GM12865 (cell line): ENCODE data around the gene HSD17B1.
A peak's percentile ranks its signal among the peaks of the same experiment; 100 is the strongest.
"Not testable (repeated sequence)": the region's sequence is repeated elsewhere in the genome, so short reads cannot be mapped to it uniquely, and the experiment has no call there.

Experiments
- DNase-seq: peaks from one replicate; pipeline ENCODE4 v3.0.0; 2010; ENCODE audit warnings: low read depth
- H3K4me3 ChIP-seq: 2 replicates; pipeline ENCODE4 v1.5.1; 2011; ENCODE audit warnings: mild to moderate bottlenecking, low read depth, low read length, control low read depth
- TF ChIP-seq, protein P1 (sequence below): IDR thresholded peaks from 2 replicates; pipeline ENCODE4 v1.5.1; 2011; ENCODE audit warnings: low read length, control low read depth, low read depth, inconsistent platforms; ENCODE audit not compliant: insufficient read depth; ENCODE audit errors: missing control alignments

Gene HSD17B1, protein sequence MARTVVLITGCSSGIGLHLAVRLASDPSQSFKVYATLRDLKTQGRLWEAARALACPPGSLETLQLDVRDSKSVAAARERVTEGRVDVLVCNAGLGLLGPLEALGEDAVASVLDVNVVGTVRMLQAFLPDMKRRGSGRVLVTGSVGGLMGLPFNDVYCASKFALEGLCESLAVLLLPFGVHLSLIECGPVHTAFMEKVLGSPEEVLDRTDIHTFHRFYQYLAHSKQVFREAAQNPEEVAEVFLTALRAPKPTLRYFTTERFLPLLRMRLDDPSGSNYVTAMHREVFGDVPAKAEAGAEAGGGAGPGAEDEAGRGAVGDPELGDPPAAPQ

DNA sequence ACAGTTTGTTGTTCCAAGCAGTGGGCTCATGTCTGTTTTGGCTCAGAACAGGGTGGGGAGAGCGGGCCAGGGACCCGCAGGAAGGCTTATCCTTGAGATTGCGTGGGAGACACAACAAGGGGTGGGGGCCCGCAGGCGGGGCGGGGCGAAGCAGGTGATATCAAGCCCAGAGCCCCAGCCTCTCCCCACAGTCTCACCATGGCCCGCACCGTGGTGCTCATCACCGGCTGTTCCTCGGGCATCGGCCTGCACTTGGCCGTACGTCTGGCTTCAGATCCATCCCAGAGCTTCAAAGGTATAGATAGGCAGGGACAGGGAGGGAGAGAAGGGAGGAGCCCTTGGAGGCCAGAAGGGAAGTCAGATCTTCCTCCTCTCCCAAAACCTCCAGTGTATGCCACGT, at the start of gene HSD17B1:
Gene HSD17B1, plus strand, starts transcription at position 188 of the 400 bp plus-strand sequence. Its CDS starts 11 bp downstream, at position 199.
- peak within 1 kb of the TSS; percentile 97 for H3K4me3 ChIP-seq
- DNase-seq, result not testable (repeated sequence)

DNA sequence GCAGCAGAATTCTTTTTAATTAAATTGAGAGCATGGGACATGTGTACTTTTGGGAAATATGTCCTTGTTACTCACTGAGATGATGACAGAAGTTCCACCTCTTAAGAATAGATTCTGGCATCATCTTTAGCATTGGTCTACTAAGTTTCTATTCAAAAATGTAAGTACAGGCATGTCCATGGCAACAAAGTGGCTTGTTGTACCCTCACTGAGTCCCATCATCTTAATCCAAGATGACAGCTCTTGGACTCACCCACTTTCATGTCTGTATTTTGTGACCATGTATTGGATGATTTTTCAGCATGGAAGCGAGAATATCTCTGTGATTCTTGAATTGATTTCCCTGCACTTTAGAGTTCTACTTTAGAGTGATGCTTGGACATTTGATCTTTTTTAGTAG, 49.8 kb upstream of the HSD17B1 start:
- TF ChIP-seq, protein P1, sequence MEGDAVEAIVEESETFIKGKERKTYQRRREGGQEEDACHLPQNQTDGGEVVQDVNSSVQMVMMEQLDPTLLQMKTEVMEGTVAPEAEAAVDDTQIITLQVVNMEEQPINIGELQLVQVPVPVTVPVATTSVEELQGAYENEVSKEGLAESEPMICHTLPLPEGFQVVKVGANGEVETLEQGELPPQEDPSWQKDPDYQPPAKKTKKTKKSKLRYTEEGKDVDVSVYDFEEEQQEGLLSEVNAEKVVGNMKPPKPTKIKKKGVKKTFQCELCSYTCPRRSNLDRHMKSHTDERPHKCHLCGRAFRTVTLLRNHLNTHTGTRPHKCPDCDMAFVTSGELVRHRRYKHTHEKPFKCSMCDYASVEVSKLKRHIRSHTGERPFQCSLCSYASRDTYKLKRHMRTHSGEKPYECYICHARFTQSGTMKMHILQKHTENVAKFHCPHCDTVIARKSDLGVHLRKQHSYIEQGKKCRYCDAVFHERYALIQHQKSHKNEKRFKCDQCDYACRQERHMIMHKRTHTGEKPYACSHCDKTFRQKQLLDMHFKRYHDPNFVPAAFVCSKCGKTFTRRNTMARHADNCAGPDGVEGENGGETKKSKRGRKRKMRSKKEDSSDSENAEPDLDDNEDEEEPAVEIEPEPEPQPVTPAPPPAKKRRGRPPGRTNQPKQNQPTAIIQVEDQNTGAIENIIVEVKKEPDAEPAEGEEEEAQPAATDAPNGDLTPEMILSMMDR, result no peak
- H3K4me3 ChIP-seq, result no peak overlapping the region
- no peak for DNase-seq

DNA sequence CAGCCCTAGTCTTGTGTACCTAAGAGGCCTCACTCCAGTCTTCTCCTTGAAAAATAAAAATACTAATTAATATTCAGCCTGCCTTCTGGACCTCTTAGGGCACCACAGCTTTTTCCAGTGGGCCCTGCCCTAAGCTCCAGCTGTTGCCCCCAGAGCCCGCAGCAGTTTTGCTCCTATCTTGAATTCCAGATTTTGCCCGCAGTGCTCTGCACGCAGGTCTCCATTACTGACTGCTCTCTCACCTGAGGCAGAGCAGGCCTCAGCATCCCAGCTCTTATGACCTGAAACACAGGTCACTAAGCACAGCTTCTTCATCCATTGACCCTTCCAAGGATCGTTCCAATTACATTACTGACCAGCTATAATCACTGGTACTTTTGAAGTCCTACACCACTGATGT, 45.1 kb upstream of the HSD17B1 start:
- no peak overlapping the region for H3K4me3 ChIP-seq
- TF ChIP-seq, protein P1, result no peak
- no peak for DNase-seq

DNA sequence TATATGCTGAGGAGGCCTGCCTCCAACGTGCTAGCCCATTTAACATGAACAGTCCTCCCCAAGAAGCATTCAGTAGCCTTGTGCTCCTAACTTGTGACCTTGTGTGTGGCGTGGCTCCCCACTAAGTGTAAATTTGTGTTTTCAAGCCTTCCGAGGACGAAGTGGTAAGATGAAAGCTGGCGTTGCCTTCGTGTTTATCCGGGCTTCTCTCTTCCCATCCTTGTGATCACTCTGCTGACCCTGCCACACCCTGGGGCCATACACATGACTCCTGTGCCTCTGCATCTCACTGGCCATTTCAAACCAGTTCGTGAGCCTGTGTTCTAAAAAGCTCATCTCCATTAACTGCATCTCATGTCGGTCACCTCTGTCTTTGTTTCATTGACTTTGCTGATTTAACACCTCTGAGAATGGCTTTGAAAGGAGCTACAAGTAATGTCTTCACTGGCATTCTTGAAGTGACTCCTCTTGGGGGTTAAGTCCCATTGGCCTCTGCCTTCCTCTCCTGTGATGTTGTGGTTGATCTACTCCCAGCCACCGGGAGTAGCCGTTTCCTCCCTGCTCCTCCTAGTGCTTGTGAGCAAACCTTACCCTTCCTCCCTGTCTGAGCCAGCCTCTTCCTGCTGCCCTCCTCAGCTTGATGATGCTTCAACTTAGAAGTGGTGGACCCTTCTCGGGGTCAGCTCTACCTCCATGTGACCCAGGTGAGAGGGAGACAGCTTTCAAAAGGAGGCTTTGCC, 44.1 kb upstream of the HSD17B1 start:
- TF ChIP-seq, protein P1, result no peak
- no peak for DNase-seq
- H3K4me3 ChIP-seq, result no peak overlapping the region

DNA sequence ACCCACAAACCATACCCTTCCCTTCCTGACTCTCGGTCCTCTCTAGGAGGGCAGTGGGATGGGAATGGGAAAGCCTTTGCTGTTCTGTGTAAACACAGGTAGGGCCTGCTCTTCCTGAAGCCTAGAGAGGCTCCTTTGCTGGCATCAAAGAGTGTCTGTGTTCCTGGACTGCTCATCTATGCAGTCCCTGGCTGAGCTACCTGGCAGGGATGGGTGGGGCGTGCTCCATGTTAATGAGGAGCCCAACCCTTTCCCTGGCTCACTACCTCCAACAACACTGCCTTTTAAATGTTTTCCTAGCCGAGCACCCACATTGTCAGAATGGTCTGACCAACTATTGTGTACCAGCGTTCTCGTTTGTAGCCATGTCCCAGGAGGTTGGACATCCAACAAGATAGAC, 43.3 kb upstream of the HSD17B1 start:
- DNase-seq, result no peak
- no peak overlapping the region for H3K4me3 ChIP-seq
- TF ChIP-seq, protein P1, result no peak

DNA sequence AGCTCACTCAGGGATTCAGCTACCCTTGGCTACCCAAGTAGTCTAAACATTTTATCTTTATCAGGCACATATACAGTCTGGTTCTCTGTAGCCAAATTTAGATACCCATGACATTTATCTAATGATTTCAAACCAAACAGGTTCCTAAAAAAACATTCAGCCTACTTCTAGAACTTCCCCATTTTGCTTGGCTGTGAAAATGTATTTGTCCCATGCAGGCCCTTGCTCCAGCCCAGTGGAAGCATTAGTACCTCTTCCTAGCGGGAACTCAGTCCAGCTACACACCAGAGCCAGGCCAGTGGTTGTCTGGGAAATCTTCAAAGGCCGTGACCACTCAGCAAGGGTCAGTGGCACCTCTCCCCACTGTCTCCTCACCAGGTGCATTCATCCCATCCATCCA, 42.9 kb upstream of the HSD17B1 start:
- TF ChIP-seq, protein P1, result no peak
- no peak overlapping the region for H3K4me3 ChIP-seq
- DNase-seq, result no peak

DNA sequence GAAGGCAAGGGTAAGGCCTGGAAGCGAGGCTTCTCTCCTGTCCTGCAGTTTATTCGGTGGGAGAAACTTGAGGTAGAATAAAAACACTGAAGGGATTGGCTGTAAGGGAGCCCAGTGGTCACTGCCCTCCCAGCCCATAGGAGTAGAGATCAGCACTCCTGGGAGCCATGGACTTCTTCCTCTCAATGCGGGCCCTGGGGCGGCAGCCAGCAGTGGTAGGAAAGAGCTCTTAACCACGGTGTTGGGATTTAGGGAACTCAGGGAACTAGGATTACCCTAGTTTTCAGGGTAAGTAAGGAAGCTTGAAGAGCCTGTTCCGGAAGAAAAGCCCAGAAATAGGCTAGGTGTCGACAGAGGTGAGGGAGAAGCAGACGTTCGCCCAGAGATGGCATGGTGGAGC, 40.5 kb upstream of the HSD17B1 start:
- TF ChIP-seq, protein P1, result no peak
- no peak overlapping the region for H3K4me3 ChIP-seq
- DNase-seq, result no peak
